NCI-H82 (cell line): Measurements from ENCODE around the gene TTC17.
"Not testable (repeated sequence)": the region's sequence is repeated elsewhere in the genome, so short reads cannot be mapped to it uniquely, and the experiment has no call there.

Source experiments
- DNase-seq: peaks from one replicate; lab custom pipeline; 2025; lab: John Stamatoyannopoulos, UW

Gene TTC17, protein sequence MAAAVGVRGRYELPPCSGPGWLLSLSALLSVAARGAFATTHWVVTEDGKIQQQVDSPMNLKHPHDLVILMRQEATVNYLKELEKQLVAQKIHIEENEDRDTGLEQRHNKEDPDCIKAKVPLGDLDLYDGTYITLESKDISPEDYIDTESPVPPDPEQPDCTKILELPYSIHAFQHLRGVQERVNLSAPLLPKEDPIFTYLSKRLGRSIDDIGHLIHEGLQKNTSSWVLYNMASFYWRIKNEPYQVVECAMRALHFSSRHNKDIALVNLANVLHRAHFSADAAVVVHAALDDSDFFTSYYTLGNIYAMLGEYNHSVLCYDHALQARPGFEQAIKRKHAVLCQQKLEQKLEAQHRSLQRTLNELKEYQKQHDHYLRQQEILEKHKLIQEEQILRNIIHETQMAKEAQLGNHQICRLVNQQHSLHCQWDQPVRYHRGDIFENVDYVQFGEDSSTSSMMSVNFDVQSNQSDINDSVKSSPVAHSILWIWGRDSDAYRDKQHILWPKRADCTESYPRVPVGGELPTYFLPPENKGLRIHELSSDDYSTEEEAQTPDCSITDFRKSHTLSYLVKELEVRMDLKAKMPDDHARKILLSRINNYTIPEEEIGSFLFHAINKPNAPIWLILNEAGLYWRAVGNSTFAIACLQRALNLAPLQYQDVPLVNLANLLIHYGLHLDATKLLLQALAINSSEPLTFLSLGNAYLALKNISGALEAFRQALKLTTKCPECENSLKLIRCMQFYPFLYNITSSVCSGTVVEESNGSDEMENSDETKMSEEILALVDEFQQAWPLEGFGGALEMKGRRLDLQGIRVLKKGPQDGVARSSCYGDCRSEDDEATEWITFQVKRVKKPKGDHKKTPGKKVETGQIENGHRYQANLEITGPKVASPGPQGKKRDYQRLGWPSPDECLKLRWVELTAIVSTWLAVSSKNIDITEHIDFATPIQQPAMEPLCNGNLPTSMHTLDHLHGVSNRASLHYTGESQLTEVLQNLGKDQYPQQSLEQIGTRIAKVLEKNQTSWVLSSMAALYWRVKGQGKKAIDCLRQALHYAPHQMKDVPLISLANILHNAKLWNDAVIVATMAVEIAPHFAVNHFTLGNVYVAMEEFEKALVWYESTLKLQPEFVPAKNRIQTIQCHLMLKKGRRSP

DNA sequence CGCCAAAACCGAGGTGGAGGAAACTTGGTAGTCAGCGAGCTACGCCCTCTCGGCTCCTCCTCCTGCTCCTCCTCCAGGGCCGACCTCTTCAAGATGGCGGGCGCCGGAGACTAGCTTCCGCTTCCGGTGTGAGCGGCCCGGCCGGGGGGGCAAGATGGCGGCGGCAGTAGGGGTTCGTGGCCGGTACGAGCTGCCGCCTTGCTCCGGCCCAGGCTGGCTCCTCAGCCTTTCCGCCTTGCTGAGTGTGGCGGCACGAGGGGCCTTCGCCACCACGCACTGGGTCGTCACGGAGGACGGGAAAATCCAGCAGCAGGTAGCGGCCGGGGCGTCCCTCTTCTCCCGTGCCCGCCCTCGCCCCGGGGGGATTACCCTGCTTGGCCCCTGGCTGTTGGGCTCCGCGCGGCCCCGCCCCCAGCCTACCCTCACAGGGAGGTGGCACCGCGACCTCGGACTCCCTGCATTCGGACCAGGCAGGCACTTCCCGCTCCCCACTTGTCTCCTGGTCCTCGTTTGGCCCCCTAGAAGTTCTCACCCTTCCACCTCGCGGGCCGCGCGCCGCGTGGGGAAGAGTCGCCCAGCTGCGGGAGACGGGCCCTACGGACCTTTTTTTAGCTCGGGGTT is at the start of gene TTC17:
TSS of gene TTC17 (plus strand) at position 120 of the 621 bp plus-strand sequence. CDS start at position 155, 35 bp downstream.
- DNase-seq, result peak; percentile 96

DNA sequence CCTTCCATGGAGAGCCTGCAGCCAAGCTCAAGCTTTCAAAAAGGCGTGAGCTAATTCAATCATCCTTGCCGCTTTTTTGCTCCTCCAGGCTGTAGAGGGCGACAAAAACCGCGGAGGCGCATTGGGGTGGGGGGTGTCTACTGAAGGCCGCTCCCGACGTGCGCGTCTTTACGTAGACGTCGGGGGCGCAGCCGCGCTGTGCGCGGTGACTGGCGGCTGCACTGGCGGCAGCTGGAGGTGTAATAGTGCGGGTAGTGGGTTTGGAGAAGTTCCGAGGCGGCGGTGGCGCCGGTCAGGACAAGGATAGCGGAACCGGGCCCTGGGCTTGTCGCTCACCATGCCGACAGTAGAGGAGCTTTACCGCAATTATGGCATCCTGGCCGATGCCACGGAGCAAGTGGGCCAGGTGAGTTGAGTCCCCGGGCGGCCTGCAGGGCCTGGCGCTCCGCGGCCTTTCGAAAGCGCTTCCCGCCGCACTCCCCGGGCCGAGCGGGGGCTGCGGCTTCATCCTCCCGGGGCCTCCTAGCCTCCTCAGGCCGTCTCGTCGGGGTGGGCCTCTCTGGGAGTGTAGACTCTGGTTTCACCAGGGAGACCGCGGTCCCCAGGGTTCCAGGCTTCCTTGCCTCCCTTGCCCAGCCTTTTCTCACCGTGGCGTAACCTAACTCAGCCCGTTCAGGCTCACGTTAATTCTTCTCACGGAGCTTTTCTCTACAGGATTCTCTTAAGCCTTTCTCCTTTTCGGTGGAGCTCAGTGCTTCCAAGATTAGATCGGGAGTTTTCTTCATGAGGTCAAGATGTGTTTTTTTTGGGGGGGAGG is 46.7 kb upstream of the TTC17 start, which contains the start of gene API5:
TSS of gene API5 (plus strand) at position 206 of the 817 bp plus-strand sequence. CDS start at position 338, 132 bp downstream.
- peak; percentile 97 for DNase-seq

DNA sequence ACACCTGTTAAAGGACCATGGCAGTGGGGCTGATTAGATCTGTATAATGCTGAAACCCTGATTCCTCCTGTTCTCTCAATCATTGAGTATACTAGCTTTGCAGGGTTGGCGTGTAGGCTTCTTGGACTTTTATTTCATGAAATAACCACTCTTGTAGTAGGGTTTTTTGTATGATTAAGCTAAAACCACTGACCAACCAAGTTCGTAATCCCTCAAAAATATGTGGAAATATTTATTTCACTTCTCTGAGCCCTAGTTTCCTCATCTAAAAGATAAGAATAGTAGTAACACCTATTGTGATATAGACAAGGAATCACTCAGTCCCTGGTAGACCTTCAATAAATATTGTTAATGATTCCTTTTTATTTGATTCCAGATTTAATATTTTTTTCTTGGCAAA is 42.8 kb upstream of the TTC17 start:
- no peak for DNase-seq

DNA sequence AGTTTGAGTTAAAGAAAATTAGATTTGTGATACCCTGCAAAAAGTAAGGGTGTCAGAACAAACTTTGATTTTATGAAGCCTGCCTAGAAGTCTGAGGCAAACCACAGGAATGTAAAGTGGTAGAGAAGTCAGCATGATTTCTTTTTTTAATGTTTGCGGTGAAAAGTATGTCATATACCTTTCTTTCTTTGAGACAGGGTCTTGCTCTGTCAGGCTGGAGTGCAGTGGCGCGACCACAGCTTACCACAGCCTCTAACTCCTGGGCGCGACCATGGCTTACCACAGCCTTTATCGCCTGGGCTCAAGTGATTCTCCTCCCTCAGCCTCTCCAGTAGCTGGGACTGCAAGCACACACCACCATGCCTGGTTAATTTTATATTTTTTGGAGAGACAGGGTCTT is 42.3 kb upstream of the TTC17 start:
- DNase-seq, result no peak

DNA sequence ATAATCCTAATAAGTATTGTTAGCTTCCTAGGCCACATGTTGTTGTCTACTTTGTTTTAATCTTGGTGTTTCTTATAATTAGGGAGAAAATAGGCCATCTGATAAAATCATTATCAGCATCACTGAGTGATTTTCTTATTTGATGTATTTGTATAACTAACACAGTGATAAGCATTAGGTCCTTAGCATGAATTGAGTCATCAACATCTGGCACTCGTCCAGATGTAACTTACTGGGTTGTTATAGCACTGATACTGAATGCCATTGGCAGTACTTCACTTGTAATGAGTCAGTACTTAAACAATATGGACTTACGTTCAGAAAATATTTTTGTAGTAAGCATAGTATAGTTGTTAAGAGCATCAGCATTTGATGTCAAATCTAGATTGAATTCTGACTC is 30.7 kb upstream of the TTC17 start:
- no peak for DNase-seq

DNA sequence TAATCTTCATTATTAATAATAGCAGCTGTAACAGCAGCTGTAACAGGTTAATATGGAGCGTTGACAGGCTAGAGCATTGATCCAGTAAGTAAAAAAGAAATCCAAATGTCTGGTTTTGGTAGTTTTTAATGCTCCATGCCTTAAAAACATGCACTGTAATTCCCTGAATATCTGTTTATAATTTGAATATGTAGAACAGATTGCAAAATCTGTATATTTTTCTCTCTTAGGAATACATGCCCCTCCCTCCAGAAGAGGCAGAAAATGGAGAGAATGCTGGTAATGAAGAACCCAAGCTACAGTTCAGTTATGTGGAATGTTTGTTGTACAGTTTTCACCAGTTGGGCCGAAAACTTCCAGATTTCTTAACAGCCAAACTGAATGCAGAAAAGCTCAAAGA is 30.2 kb upstream of the TTC17 start:
- no peak for DNase-seq

DNA sequence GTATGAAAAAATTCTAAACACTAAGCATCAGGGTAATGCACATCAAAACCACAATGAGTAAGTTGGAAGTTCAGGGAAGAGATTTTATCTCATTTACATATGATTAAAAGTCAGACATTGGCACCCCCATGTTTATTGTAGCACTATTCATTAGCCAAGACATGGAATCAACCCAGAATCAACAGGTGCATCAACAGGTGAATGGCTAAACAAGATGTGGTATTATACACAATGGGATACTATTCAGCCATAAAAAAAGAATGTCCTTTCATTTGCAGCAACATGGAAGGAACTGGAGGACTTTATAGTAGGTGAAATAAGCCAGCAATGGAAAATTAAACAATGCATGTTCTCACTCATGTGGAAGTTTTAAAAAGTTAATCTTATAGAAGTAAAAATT is 17.6 kb upstream of the TTC17 start:
- no peak for DNase-seq

DNA sequence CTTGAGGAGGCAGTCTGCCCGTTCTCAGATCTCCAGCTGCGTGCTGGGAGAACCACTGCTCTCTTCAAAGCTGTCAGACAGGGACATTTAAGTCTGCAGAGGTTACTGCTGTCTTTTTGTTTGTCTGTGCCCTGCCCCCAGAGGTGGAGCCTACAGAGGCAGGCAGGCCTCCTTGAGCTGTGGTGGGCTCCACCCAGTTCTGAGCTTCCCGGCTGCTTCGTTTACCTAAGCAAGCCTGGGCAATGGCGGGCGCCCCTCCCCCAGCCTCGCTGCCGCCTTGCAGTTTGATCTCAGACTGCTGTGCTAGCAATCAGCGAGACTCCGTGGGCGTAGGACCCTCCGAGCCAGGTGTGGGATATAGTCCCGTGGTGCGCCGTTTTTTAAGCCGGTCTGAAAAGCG is 7.3 kb upstream of the TTC17 start:
- not testable (repeated sequence) for DNase-seq

DNA sequence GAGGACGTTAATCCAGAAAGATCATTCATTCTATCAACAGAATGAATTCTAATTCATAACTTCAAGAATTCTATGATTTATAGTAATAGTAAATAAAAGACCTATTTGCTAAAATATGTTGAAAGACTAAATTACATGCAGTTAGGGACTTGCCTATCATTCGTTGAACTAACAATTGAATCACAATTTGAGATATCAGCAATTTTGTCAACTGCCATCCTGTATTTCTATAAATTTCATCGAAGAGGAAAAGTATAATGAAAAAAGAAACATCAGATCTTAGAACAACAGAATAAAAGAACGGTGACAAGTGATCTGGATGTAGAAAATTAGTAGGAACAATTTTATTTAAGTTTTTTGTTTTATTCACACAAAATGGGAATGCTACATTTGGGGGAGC is 4.4 kb upstream of the TTC17 start:
- DNase-seq, result no peak

DNA sequence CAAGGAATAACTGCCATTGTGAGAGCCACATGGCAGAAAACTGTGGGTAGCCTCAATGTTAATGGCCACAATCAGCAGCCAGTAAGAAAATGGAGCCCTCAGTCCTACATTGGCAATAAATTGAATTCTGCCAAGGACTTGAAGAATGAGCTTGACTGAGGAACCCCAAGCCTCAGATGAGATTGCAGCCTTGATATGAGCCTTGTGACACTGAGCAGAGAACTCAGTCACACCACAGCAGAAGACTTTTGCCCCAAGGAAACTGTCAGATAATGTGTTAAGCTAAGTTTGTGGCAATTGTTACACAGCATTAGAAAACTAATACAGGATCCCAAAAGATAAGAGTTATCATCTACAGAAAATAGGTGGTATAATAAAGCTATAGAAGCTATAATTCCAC is 2.4 kb upstream of the TTC17 start:
- no peak for DNase-seq

DNA sequence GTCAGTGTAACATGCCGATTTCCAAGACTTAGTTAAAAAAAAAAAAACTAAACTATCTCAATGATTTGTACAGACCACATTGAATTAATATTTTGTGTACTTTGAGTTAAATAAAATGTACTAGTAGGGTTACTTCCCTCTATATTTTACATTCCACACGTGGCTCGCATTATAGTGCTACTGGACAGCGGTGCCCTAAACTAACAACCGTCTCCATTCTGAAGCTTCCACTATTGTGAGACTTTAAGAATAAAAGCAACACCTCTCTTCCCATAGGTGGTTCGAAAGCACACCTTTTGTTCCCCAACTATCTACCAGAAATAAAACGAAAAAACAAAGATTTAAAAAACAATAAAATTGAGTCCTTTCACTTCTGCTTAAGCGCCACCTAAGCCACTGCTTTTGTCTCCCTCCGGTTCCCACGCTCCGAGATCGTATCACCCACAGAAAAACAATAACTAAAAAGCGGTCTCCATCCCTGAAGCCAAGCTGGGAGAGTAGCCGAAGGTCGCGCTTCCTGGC is 380 bp upstream of the TTC17 start:
- peak; percentile 32 for DNase-seq

DNA sequence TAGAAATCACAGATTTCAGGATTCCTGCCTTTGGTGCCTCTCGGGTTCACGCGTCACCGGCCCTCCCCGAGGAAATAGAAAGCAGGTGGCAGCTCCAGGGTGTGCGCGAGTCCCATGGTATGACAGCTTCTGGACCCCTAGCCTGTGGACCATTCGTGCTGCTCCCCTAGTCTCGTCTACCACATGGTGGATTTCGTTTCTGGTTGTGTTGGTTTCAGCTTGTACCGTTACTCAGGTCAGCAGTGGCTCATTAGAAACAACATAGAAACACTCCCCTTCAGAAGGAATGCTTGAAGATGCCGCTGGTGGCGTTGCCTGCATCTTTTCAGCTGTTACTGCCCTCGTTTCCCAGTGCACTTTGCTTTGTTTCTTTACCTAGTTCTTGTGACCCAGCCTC is 700 bp downstream of the TTC17 start:
- DNase-seq, result peak; percentile 45

DNA sequence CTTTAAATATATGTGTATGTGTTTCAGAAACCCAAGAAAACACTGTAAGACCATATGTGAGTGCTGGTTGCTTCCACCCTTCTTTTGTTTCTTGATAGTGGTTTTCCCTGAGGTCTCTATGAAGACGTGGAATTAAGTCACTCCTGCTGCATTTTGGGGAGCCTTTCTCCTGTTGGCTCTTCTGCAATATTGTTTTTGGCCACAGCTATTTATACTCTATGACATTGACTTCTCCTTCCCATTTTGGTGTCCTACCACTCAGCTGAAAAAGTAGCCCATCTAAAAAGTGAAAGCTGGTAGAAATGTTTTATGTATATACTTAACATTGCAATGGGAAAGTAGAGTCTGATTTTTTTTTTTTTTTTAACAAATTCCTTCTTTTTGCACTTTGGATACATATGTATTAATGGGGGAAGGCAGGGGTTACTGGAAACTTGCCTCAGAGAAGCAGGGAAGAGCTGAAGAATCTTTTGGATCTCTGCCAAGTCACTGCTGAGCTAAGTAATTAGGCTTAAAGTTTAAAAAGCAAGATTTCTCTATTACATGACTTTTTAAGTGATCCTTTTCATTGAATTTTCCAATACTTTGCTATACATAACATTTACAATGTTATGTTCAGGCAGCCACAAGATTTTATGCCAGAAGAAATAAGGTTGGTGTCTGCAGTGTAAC is 1.8 kb downstream of the TTC17 start:
- DNase-seq, result peak; percentile 79

DNA sequence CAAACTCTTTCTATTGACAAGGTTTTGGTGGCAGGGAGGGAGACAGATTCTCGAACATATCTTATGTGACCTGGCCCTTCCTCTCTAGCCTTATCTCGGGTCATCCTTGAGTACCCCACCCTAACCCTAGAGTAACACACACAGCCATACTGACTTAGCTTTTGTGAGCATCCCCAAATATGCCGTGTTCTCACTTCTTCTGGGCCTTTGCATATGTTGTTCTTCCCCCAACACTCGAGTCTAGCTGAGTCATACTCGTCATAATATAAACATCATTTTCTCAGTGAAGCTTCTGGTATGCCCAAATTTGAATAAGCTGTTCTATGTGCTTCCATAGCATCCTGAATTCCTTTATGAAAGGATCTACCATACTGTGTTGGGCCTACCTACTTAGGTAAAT is 8.0 kb downstream of the TTC17 start:
- no peak for DNase-seq

DNA sequence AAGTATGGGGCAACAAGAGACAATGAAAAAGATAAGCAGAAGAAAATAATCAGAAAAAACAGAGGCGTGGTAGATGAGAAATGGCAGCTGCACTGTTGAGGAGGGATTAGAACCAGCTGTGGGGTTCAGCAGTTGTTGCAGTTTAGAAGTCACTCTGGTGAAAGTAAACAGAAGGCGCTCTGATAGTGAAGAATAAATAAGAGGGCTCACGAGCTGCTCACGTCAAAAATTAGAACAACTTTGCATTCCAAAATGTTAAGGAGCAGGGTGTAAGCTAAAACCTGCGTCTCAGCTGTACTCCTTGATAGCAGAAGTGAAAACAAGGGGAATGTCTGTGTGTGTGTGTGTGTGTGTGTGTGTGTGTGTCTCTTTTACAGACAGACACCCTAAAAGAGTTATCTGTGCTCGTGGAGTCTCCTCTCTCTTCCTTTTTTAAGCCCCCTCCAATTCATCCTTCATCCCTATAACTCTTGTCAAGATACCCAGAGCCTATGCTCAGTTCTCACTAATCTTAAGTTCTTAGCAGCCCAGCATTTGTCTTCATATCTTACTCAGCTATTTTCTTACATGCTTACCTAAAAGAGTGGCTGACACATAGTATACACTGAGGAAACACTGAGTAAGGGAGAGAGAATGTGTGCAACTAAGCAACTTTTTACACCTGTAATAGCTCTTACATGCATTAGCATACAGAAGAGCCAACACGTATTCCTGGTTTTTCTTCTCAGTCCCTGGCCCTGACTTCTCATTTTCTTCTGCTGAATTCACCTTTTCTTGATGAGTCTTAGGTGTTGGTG is 8.9 kb downstream of the TTC17 start:
- no peak for DNase-seq

DNA sequence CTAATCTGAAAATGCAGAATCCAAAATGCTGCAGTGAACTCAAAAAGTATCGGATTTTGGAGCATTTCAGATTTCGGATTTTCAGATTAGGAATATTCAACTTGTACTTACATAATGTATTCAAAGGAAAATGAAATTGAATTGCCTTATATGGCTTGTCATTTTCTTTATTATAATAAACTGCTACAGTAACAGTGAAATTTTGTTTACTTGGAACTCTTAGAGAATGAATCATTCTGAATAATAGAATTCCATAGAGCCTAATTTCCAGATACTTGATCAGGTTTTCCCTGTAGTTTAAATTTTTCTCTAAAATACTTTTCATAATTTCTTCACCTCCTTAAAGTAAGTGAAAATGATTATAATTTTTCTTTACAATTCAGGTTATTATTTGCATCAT is 17.3 kb downstream of the TTC17 start:
- no peak for DNase-seq

DNA sequence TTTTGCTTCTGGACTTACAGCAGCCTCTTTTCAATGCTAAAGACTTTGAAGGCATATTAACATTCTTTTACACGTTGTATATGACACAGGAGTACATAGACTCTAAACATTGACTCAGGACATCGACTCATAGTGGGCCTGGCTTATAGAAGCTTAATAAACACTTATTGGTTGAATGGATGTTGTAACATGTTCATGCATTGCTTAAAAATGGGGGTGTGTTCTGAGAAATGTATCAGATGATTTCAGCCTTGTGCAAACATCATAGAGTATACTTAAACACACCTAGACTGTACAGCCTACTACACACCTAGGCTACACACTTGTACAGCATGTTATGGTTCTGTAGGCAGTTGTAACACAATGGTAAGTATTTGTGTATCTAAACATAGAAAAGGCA is 17.9 kb downstream of the TTC17 start:
- no peak for DNase-seq

DNA sequence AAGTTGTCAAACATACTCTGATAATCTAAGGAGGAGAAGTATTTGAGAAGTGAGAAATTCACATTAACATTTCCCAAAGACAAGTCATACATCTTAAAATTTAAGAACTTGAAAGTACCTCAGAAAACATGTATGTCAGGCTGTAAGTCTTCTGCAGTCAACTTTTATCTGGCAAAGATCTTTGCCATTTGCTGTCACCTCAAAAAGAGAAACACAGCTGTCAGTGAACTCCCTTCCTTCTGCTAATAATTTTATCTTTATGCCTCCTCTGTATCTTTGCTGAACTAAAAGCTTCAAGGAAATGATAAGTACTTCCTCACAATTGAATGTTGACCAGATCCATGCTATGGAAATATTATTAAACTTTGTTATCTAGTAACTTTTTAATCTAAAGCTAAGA is 18.7 kb downstream of the TTC17 start:
- no peak for DNase-seq

DNA sequence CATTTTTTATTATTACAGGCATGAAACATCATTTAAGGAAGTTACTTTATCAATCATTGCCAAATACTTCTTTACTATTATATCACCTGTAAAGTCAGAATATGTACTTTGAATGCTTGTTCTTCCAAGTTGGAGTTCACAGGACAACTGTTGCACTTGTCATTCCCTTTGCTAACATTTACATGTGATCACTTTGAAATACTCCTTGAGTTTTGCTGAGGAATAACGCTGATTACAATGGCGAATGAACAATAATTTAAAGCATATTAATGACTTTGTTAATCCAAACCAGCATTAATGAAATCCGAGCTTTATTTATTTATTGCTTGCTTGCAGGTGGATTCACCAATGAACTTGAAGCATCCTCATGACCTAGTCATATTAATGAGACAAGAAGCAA is 20.2 kb downstream of the TTC17 start:
- no peak for DNase-seq

DNA sequence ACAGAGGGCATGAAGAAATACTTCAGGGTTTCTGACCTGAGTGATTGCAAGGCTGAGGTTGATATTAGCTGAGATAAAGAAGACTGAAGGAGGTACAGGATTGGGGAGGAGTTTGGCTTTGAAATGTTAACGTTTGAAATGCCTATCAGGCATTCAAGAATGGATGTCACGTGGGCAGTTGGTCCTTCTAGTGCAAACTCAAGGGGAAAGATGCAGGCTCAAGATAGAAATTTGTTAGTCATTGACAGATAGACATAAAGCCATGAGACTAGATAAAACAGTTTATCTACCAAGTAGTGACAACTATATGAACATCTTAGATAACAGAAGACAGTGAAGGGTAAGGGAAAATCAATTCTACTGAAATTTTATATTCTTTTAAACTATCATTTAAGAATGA is 23.1 kb downstream of the TTC17 start:
- no peak for DNase-seq
